Upper lobe of left lung (tissue), 4 donors: ENCODE results near the gene TRAPPC10.

Experiments used
- POLR2A ChIP-seq, 4 donors: fragments of 450-650 bp; IDR thresholded peaks; one replicate each; pipeline ENCODE4 v1.5.1; 2016 to 2017; ENCODE audit warnings: antibody characterized with exemption in 4 of 4, mild to moderate bottlenecking in 2 of 4
- POLR2AphosphoS5 ChIP-seq, 2 donors: sonication (generic); formaldehyde crosslinking; IDR thresholded peaks; one replicate each; pipeline ENCODE4 v1.5.1; 2017; ENCODE audit warnings: antibody characterized with exemption in 2 of 2

DNA sequence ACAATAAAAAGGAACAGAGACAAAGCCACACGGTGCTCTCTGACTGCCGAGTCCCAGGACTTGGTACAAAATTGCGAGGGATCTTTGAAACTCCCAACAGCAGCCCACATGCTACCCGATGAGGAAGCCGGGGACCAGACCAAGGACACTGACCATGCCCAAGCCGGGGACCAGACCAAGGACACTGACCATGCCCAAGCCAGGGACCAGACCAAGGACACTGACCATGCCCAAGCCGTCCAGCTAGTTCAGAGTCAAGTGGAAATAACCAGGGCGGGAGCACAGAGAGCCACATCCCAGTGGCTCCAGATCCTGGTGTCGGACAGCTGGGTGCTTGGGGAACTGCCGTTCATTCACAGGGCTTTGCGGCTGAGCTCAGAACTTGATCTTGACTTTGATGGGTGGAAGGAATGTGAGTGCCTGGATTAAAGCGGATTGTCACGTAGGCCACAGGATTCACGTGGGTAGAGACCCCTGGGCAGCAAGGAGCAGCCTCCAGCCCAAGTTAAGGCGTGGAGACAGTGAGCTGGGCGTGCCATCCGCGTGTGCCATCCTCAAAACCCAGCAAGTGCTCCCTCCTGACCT is 16.5 kb upstream of the TRAPPC10 start:
- TF ChIP-seq POLR2AphosphoS5 (IDR thresholded peaks at IDR 0.05) (no peak), POLR2A (IDR thresholded peaks at IDR 0.05) (no peak)
